Nephron (organoid): ENCODE results near the gene PLD1.

Experiments used
- H3K27ac Mint-ChIP-seq, 3 experiments: 2 replicates each; pipeline ENCODE4 v1.8.0; 2020; ENCODE audit warnings: mixed read lengths in 3 of 3, mild to moderate bottlenecking in 2 of 3, moderate library complexity in 1 of 3
- H3K27me3 Mint-ChIP-seq: 2 replicates; pipeline ENCODE4 v1.8.0; 2021; ENCODE audit warnings: low read depth, mild to moderate bottlenecking, moderate library complexity, mixed read lengths
- H3K36me3 Mint-ChIP-seq: 2 replicates; pipeline ENCODE4 v1.8.0; 2020; ENCODE audit warnings: low read depth, mixed read lengths
- H3K4me1 Mint-ChIP-seq: 2 replicates; pipeline ENCODE4 v1.8.0; 2020; ENCODE audit warnings: mixed read lengths
- H3K4me3 Mint-ChIP-seq, 3 experiments: 2 replicates each; pipeline ENCODE4 v1.8.0; 2020; ENCODE audit warnings: mild to moderate bottlenecking in 3 of 3, mixed read lengths in 3 of 3, moderate library complexity in 2 of 3
- H3K9me3 Mint-ChIP-seq: 2 replicates; pipeline ENCODE4 v1.8.0; 2020; ENCODE audit warnings: mixed read lengths
- CTCF ChIP-seq, 3 experiments: fragments of 200-600 bp; sonication (generic); IDR thresholded peaks; one replicate each; pipeline ENCODE4 v1.5.0; 2021; ENCODE audit warnings: antibody characterized with exemption in 3 of 3; ENCODE audit not compliant: unreplicated experiment in 3 of 3

The PLD1 gene

GRCh38 chr3:171602072-171602471 lies 208.2 kb downstream of the PLD1 start:
- no peak overlapping the region for H3K4me3 Mint-ChIP-seq
- no peaks in the 10 kb centered on the region for H3K36me3 Mint-ChIP-seq
- H3K27me3 Mint-ChIP-seq = no peaks in the 10 kb centered on the region
- TF ChIP-seq CTCF (IDR thresholded peaks at IDR 0.05; ENCODE audit: unreplicated experiment in 3 of 3) = no peak
- peaks cover 4% of the 10 kb centered on the region for H3K4me1 Mint-ChIP-seq
- H3K9me3 Mint-ChIP-seq = no peaks in the 10 kb centered on the region
- H3K27ac Mint-ChIP-seq = no peak overlapping the region

- Mint-ChIP-seq H3K9me3 (no peaks in the 10 kb centered on the region), H3K4me1 (no peaks in the 10 kb centered on the region), H3K4me3 (no peak overlapping the region), H3K27ac (no peak overlapping the region), H3K36me3 (no peaks in the 10 kb centered on the region), H3K27me3 (no peaks in the 10 kb centered on the region)
- TF ChIP-seq CTCF (IDR thresholded peaks at IDR 0.05; ENCODE audit: unreplicated experiment in 3 of 3) = no peak
Observed at GRCh38 chr3:171600030-171600429, 210.3 kb downstream of the PLD1 start.

GRCh38 chr3:171598990-171599389 lies 211.3 kb downstream of the PLD1 start:
- H3K9me3 Mint-ChIP-seq = no peaks in the 10 kb centered on the region
- H3K27ac Mint-ChIP-seq = no peak overlapping the region
- H3K4me1 Mint-ChIP-seq = no peaks in the 10 kb centered on the region
- TF ChIP-seq CTCF (IDR thresholded peaks at IDR 0.05; ENCODE audit: unreplicated experiment in 3 of 3) = no peak
- no peak overlapping the region for H3K4me3 Mint-ChIP-seq
- no peaks in the 10 kb centered on the region for H3K36me3 Mint-ChIP-seq
- no peaks in the 10 kb centered on the region for H3K27me3 Mint-ChIP-seq

- H3K9me3 Mint-ChIP-seq = no peaks in the 10 kb centered on the region
- no peaks in the 10 kb centered on the region for H3K4me1 Mint-ChIP-seq
- no peak overlapping the region for H3K27ac Mint-ChIP-seq
- H3K36me3 Mint-ChIP-seq = no peaks in the 10 kb centered on the region
- no peak overlapping the region for H3K4me3 Mint-ChIP-seq
- no peak for TF ChIP-seq CTCF (IDR thresholded peaks at IDR 0.05; ENCODE audit: unreplicated experiment in 3 of 3)
- H3K27me3 Mint-ChIP-seq = no peaks in the 10 kb centered on the region
Observed at GRCh38 chr3:171592786-171593185, 217.5 kb downstream of the PLD1 start.

- Mint-ChIP-seq H3K9me3 (no peaks in the 10 kb centered on the region), H3K27me3 (no peaks in the 10 kb centered on the region), H3K27ac (no peak overlapping the region), H3K36me3 (no peaks in the 10 kb centered on the region), H3K4me3 (no peak overlapping the region), H3K4me1 (no peaks in the 10 kb centered on the region)
- TF ChIP-seq CTCF (IDR thresholded peaks at IDR 0.05; ENCODE audit: unreplicated experiment in 3 of 3) = no peak
Observed at GRCh38 chr3:171591070-171591469, 219.2 kb downstream of the PLD1 start.

- TF ChIP-seq CTCF (IDR thresholded peaks at IDR 0.05; ENCODE audit: unreplicated experiment in 3 of 3) = no peak
- H3K27me3 Mint-ChIP-seq = peaks cover 3% of the 10 kb centered on the region
- no peak overlapping the region for H3K4me3 Mint-ChIP-seq
- no peaks in the 10 kb centered on the region for H3K4me1 Mint-ChIP-seq
- no peak overlapping the region for H3K27ac Mint-ChIP-seq
- no peaks in the 10 kb centered on the region for H3K9me3 Mint-ChIP-seq
- H3K36me3 Mint-ChIP-seq = no peaks in the 10 kb centered on the region
Observed at GRCh38 chr3:171586274-171586673, 224.0 kb downstream of the PLD1 start.
